Ovary (tissue), 9 donors: ENCODE data around the gene DAW1. TPM values are rescaled to one million over a fixed set of nuclear protein-coding genes. Genes with fewer than 3 reads are reported as not detected.

Experiments
- DNase-seq, 5 donors: peaks; one replicate each; pipeline ENCODE4 v3.0.0-alpha.2; 2019 to 2020
- H3K27ac ChIP-seq, 2 donors: fragments of 200-600 bp; one replicate each; pipeline versions ENCODE4 v1.5.1 to v1.8.0; 2019 to 2022
- H3K27me3 ChIP-seq: fragments of 200-600 bp; one replicate; pipeline ENCODE4 v1.8.0; 2022
- H3K36me3 ChIP-seq: fragments of 200-600 bp; sonication (generic); one replicate; pipeline ENCODE4 v1.5.1; 2019
- H3K4me1 ChIP-seq: one replicate; pipeline ENCODE4 v1.8.1; 2013; ENCODE audit warnings: mild to moderate bottlenecking, moderate library complexity; ENCODE audit not compliant: insufficient read depth
- H3K4me3 ChIP-seq: fragments of 200-600 bp; sonication (generic); one replicate; pipeline ENCODE4 v1.5.1; 2017
- H3K9me3 ChIP-seq, 2 donors: fragments of 200-600 bp in 1 of 2; sonication (generic) in 1 of 2; one replicate each; pipeline versions ENCODE4 v1.5.1 to v1.8.1; 2013 to 2019; ENCODE audit warnings: mild to moderate bottlenecking in 1 of 2, moderate library complexity in 1 of 2
- CTCF ChIP-seq, 3 donors: fragments of 450-650 bp in 2 of 3; fragments of 200-600 bp in 1 of 3; IDR thresholded peaks; one replicate each; pipeline versions ENCODE4 v1.5.1 to v1.8.0; 2016 to 2022; ENCODE audit warnings: antibody characterized with exemption in 3 of 3, mild to moderate bottlenecking in 1 of 3
- EP300 ChIP-seq: sonication (generic); formaldehyde crosslinking; IDR thresholded peaks from one replicate; pipeline ENCODE4 v1.6.1; 2017; ENCODE audit warnings: antibody characterized with exemption
- POLR2A ChIP-seq: fragments of 450-650 bp; IDR thresholded peaks from one replicate; pipeline ENCODE4 v1.6.1; 2017; ENCODE audit warnings: antibody characterized with exemption, mild to moderate bottlenecking, moderate library complexity
- whole genome bisulfite sequencing, 3 donors: extraction: QIAGEN DNeasy Blood & Tissue Kit in 1 of 3; methylation state at CpG; one replicate each; pipeline versions ENCODE4 v1.1.5 to v1.1.7; 2013 to 2017; 5-methylcytosine and 5-hydroxymethylcytosine counted together
- intact Hi-C, 4 donors: fragments of 100-400 bp; cut with DNase I; formaldehyde crosslinking; loops; one replicate each; pipeline versions ENCODE4 v1.11.0 to v1.15.1; 2022 to 2023
- polyA plus RNA-seq, 2 donors: library from polyadenylated mRNA; stranded (reverse); fragments of 200-250 nt in 1 of 2; fragments of 350-450 nt in 1 of 2; fragmentation: Illumina TruSeq in 1 of 2; extraction: RNeasy Lipid Tissue Mini Kit (QIAGEN cat#74804) in 1 of 2; gene quantifications; one replicate each; pipeline ENCODE4 v1.2.3, GENCODE V29; 2013 to 2014
- total RNA-seq, 7 donors: library from RNA; depleted of rRNA in 2 of 7; stranded (reverse); fragments of >200 nt in 2 of 7; fragmentation: NEBNext Ultra II Directional in 3 of 7; extraction: Animal tissue kit (Norgen Biotek cat#: 25700) in 3 of 7; gene quantifications; one replicate each; pipeline versions ENCODE4 v1.1.0 to v1.2.4, GENCODE V29; 2016 to 2023
- donor health status: DM: no; HTN: no; CAD: no; lungs with moderate emphysema.
- donor health status: DM: no; HTN: no; CAD: no.
- donor health status: Bipolar disorder and iron deficiency.
- donor health status: DM: yes; HTN: yes; CAD: no.
- donor health status: DM: no; HTN: no; CAD: no.
- donor health status: DM: yes; HTN: yes; CAD: no.

Gene DAW1
- total and polyA plus RNA-seq, 9 donors: 0.11 to 4.6 (median 0.62) TPM; not detected in 2

GRCh38 chr2:227870710-227871374, 589 bp upstream of the DAW1 start:
- Histone ChIP-seq H3K27ac (no peak overlapping the region), H3K4me1 (peaks cover 4% of the 10 kb centered on the region), H3K4me3 (no peak overlapping the region), H3K36me3 (no peaks in the 10 kb centered on the region), H3K9me3 (no peaks in the 10 kb centered on the region), H3K27me3 (no peaks in the 10 kb centered on the region)
- intact Hi-C loops: no loop called here
- DNase-seq: no peak
- TF ChIP-seq POLR2A (no peak), EP300 (no peak), CTCF (IDR thresholded peaks at IDR 0.05) (no peak)
- 57 to 67% (median 63%) methylated on average over 13 of the region's 13 CpGs for WGBS, 3 donors

GRCh38 chr2:227872676-227873075, 1.2 kb downstream of the DAW1 start:
- no peaks in the 10 kb centered on the region for H3K27me3 ChIP-seq
- no peak for DNase-seq
- WGBS, 3 donors: 80 to 86% (median 85%) methylated on average over 4 of the region's 4 CpGs
- no peak for TF ChIP-seq CTCF (IDR thresholded peaks at IDR 0.05)
- no peak for TF ChIP-seq EP300
- TF ChIP-seq POLR2A: no peak
- peaks cover 4% of the 10 kb centered on the region for H3K4me1 ChIP-seq
- H3K27ac ChIP-seq: no peak overlapping the region
- H3K9me3 ChIP-seq: no peaks in the 10 kb centered on the region
- H3K36me3 ChIP-seq: no peaks in the 10 kb centered on the region
- no peak overlapping the region for H3K4me3 ChIP-seq
- intact Hi-C loops: no loop called here

GRCh38 chr2:227876300-227876801, 4.9 kb downstream of the DAW1 start:
- Histone ChIP-seq H3K27ac (no peak overlapping the region), H3K4me1 (peaks cover 2% of the 10 kb centered on the region), H3K9me3 (no peaks in the 10 kb centered on the region), H3K27me3 (no peaks in the 10 kb centered on the region), H3K4me3 (no peak overlapping the region), H3K36me3 (no peaks in the 10 kb centered on the region)
- no peak for DNase-seq
- WGBS, 3 donors: 68 to 76% (median 70%) methylated on average over 6 of the region's 6 CpGs
- intact Hi-C loops: no loop called here
- TF ChIP-seq EP300 (no peak), POLR2A (no peak), CTCF (IDR thresholded peaks at IDR 0.05) (no peak)

GRCh38 chr2:227877421-227878310, 6.2 kb downstream of the DAW1 start:
- Histone ChIP-seq H3K9me3 (no peaks in the 10 kb centered on the region), H3K4me3 (no peak overlapping the region), H3K27me3 (no peaks in the 10 kb centered on the region), H3K27ac (no peak overlapping the region), H3K36me3 (no peaks in the 10 kb centered on the region), H3K4me1 (no peaks in the 10 kb centered on the region)
- no peak for TF ChIP-seq CTCF (IDR thresholded peaks at IDR 0.05)
- no peak for TF ChIP-seq EP300
- TF ChIP-seq POLR2A: no peak
- no peak for DNase-seq
- 60 to 73% (median 66%) methylated on average over 9 of the region's 9 CpGs for WGBS, 3 donors
- intact Hi-C loops: no loop called here
